SK-N-SH (cell line): ENCODE data around the gene DOCK6. TPM values are rescaled to one million over a fixed set of nuclear protein-coding genes. Genes with fewer than 3 reads are reported as not detected.

Experiments
- CTCF ChIA-PET: fragments of 300-600, 350-600 bp; formaldehyde crosslinking; extraction: SDS; loops from one replicate; lab custom pipeline; 2021; lab: Yijun Ruan, JAX
- POLR2A ChIA-PET: fragments of 350-600 bp; sonication (Branson Sonifier 250); formaldehyde crosslinking; extraction: SDS; loops from one replicate; lab custom pipeline; 2020; ENCODE audit warnings: antibody characterized with exemption, inconsistent platforms; lab: Yijun Ruan, JAX
- DNase-seq: peaks from one replicate; pipeline ENCODE4 v3.0.0; 2012
- H2AFZ ChIP-seq: fragments of 200-600 bp; sonication (generic); 2 replicates; pipeline ENCODE4 v1.8.1; 2016; ENCODE audit warnings: antibody characterized with exemption, mild to moderate bottlenecking, low read depth
- H3F3A ChIP-seq: fragments of 200-600 bp; sonication (generic); replicated peaks from 2 replicates; pipeline ENCODE3; 2016; ENCODE audit warnings: antibody characterized with exemption, mild to moderate bottlenecking; ENCODE audit not compliant: insufficient read depth
- H3K27ac ChIP-seq, 2 experiments: fragments of 200-500 bp in 1 of 2; fragments of 200-600 bp in 1 of 2; sonication (Bioruptor generic) in 1 of 2; sonication (generic), shearing (Covaris generic) in 1 of 2; 2 replicates each; pipeline versions ENCODE4 v1.5.1 to v1.6.1; 2014 to 2016; ENCODE audit warnings: low read depth in 2 of 2, inconsistent platforms in 1 of 2, low read length in 1 of 2, mild to moderate bottlenecking in 1 of 2, mixed read lengths in 1 of 2
- H3K27me3 ChIP-seq: fragments of 200-600 bp; sonication (generic), shearing (Covaris generic); 2 replicates; pipeline ENCODE4 v1.6.1; 2016; ENCODE audit warnings: mixed run types; ENCODE audit not compliant: insufficient read depth
- H3K36me3 ChIP-seq, 2 experiments: fragments of 200-500 bp in 1 of 2; fragments of 200-600 bp in 1 of 2; sonication (Bioruptor generic) in 1 of 2; sonication (generic) in 1 of 2; replicated peaks in 1 of 2; 2 replicates each; pipeline versions ENCODE3 to v1.5.1; 2014 to 2016; ENCODE audit warnings: low read length in 1 of 2, mild to moderate bottlenecking in 1 of 2; ENCODE audit not compliant: insufficient read depth in 2 of 2, control insufficient read depth in 1 of 2
- H3K4me1 ChIP-seq, 2 experiments: fragments of 200-500 bp in 1 of 2; fragments of 200-600 bp in 1 of 2; sonication (Bioruptor generic) in 1 of 2; sonication (generic), shearing (Covaris generic) in 1 of 2; 2 replicates each; pipeline versions ENCODE4 v1.5.1 to v1.6.1; 2014 to 2016; ENCODE audit warnings: low read depth in 1 of 2, low read length in 1 of 2, mixed run types in 1 of 2; ENCODE audit not compliant: insufficient read depth in 2 of 2, control insufficient read depth in 1 of 2
- H3K4me2 ChIP-seq: fragments of 200-600 bp; sonication (generic), shearing (Covaris generic); 2 replicates; pipeline ENCODE4 v1.6.1; 2017; ENCODE audit warnings: mixed run types
- H3K4me3 ChIP-seq, 2 experiments: fragments of 200-500 bp in 1 of 2; fragments of 200-600 bp in 1 of 2; sonication (Bioruptor generic) in 1 of 2; sonication (generic), shearing (Covaris generic) in 1 of 2; 2 replicates each; pipeline versions ENCODE4 v1.5.1 to v1.8.1; 2014 to 2016; ENCODE audit warnings: low read depth in 2 of 2, inconsistent platforms in 1 of 2, low read length in 1 of 2, mild to moderate bottlenecking in 1 of 2, mixed read lengths in 1 of 2, moderate library complexity in 1 of 2
- H3K79me2 ChIP-seq: fragments of 200-600 bp; sonication (generic); 2 replicates; pipeline ENCODE4 v1.8.1; 2017; ENCODE audit warnings: mild to moderate bottlenecking; ENCODE audit not compliant: insufficient read depth
- H3K9ac ChIP-seq: fragments of 200-600 bp; sonication (generic); 2 replicates; pipeline ENCODE4 v1.6.1; 2017; ENCODE audit warnings: mixed run types
- H3K9me2 ChIP-seq: fragments of 200-600 bp; sonication (generic); 2 replicates; pipeline ENCODE4 v1.6.1; 2017; ENCODE audit warnings: mixed run types
- H3K9me3 ChIP-seq: fragments of 200-600 bp; sonication (generic); 2 replicates; pipeline ENCODE4 v1.6.1; 2017; ENCODE audit warnings: mixed run types, mild to moderate bottlenecking, moderate library complexity
- H4K20me1 ChIP-seq: fragments of 200-600 bp; sonication (generic); 2 replicates; pipeline ENCODE4 v1.6.1; 2017; ENCODE audit warnings: mild to moderate bottlenecking, mixed run types; ENCODE audit not compliant: insufficient read depth
- EZH2phosphoT487 ChIP-seq: fragments of 200-600 bp; sonication (generic); IDR thresholded peaks from 2 replicates; pipeline ENCODE4 v1.6.1; 2017; ENCODE audit warnings: low read depth, mixed run types, mild to moderate bottlenecking, antibody characterized with exemption, moderate library complexity, borderline replicate concordance
- FOSL2 ChIP-seq: IDR thresholded peaks from 2 replicates; pipeline ENCODE4 v1.4.0; 2012; ENCODE audit warnings: low read depth, mild to moderate bottlenecking, moderate library complexity, borderline replicate concordance
- FOXM1 ChIP-seq: IDR thresholded peaks from 2 replicates; pipeline ENCODE4 v1.4.0; 2012; ENCODE audit warnings: low read depth, mild to moderate bottlenecking
- REST ChIP-seq: IDR thresholded peaks from 2 replicates; pipeline ENCODE4 v1.6.1; 2012; ENCODE audit warnings: mild to moderate bottlenecking, low read depth, low read length, moderate library complexity
- SIN3A ChIP-seq: IDR thresholded peaks from 2 replicates; pipeline ENCODE4 v1.6.1; 2012; ENCODE audit warnings: low read depth, mild to moderate bottlenecking, low read length, moderate library complexity, borderline replicate concordance
- TCF12 ChIP-seq: IDR thresholded peaks from 2 replicates; pipeline ENCODE4 v1.4.0; 2012
- YY1 ChIP-seq: IDR thresholded peaks from 2 replicates; pipeline ENCODE4 v1.4.0; 2012; ENCODE audit warnings: low read depth, mild to moderate bottlenecking
- WGBS: methylation state at CpG from one replicate; pipeline ENCODE4 v1.1.6; 2017; ENCODE audit warnings: low lambda C conversion rate; 5-methylcytosine and 5-hydroxymethylcytosine counted together
- polyA plus RNA-seq, 3 experiments: library from polyadenylated mRNA; depleted of rRNA; stranded (reverse); fragments of >200 nt; gene quantifications; 2 replicates each; pipeline ENCODE4 v1.2.3, GENCODE V29; 2012

Gene DOCK6
- polyA plus RNA-seq, 1 of the 3 experiments (the other 2 are of a cell fraction): 18.3 TPM

- H3K36me3 ChIP-seq: no peaks in the 10 kb centered on the region
- ChIA-PET POLR2A (no interaction called here), CTCF (interaction anchor here (0.6 to 1.5 kb wide), 6 partner anchors 9 to 92 kb away, joined by 3 to 5 read pairs (median 3); no protein-coding TSS in a partner anchor)
- no peaks in the 10 kb centered on the region for H3K27me3 ChIP-seq
- peaks cover 0 to 3% of the 10 kb centered on the region in 2 experiments; a peak in 1 of 4 replicates for H3K4me1 ChIP-seq
- no peaks in the 10 kb centered on the region for H3F3A ChIP-seq
- no peak overlapping the region for H3K27ac ChIP-seq
- DNase-seq: no peak
- no peaks in the 10 kb centered on the region for H4K20me1 ChIP-seq
- H3K4me3 ChIP-seq: no peak overlapping the region
- WGBS: 74% methylated on average over 6 of the region's 6 CpGs
- no peak overlapping the region for H3K9ac ChIP-seq
- H3K9me3 ChIP-seq: no peaks in the 10 kb centered on the region
- peak overlapping the region; percentile 51; the same call in 1 of the 2 replicates for H2AFZ ChIP-seq
- TF ChIP-seq FOSL2 (no peak), TCF12 (no peak), FOXM1 (no peak)
- H3K79me2 ChIP-seq: no peaks in the 10 kb centered on the region
- H3K9me2 ChIP-seq: no peaks in the 10 kb centered on the region
- no peak overlapping the region for H3K4me2 ChIP-seq
Measured at GRCh38 chr19:11286312-11286974, 24.1 kb upstream of the DOCK6 start.

GRCh38 chr19:11284515-11284914 lies 22.2 kb upstream of the DOCK6 start:
- H3F3A ChIP-seq: no peaks in the 10 kb centered on the region
- WGBS: 81% methylated on average over 6 of the region's 6 CpGs
- ChIA-PET CTCF (interaction anchor here (1.0 to 1.2 kb wide), 2 partner anchors 9 to 198 kb away, joined by 3 to 4 read pairs; no protein-coding TSS in a partner anchor), POLR2A (no interaction called here)
- H3K27ac ChIP-seq: no peak overlapping the region
- H4K20me1 ChIP-seq: no peaks in the 10 kb centered on the region
- H3K27me3 ChIP-seq: no peaks in the 10 kb centered on the region
- no peak for DNase-seq
- no peak overlapping the region for H3K9ac ChIP-seq
- H2AFZ ChIP-seq: no peak overlapping the region
- H3K4me3 ChIP-seq: no peak overlapping the region
- peaks cover 0 to 5% of the 10 kb centered on the region in 2 experiments; a peak in 1 of 4 replicates for H3K4me1 ChIP-seq
- H3K4me2 ChIP-seq: no peak overlapping the region
- no peaks in the 10 kb centered on the region for H3K9me2 ChIP-seq
- H3K9me3 ChIP-seq: no peaks in the 10 kb centered on the region
- no peaks in the 10 kb centered on the region for H3K79me2 ChIP-seq
- H3K36me3 ChIP-seq: no peaks in the 10 kb centered on the region
- TF ChIP-seq EZH2phosphoT487 (no peak), SIN3A (no peak), YY1 (no peak), REST (no peak)
